H1 (cell line): ENCODE data around the gene SBK2.

Source experiments
- BACH1 ChIP-seq: IDR thresholded peaks from 2 replicates; pipeline ENCODE4 v1.6.1; 2012; ENCODE audit warnings: low read length, improper control_type of control experiment
- CTCF ChIP-seq, 3 experiments: IDR thresholded peaks; 1 replicate in 2 of 3; 2 replicates in 1 of 3; pipeline versions ENCODE4 v1.5.1 to v1.6.1; 2011; ENCODE audit warnings: low read length in 3 of 3, mild to moderate bottlenecking in 3 of 3, inconsistent platforms in 2 of 3, low read depth in 1 of 3, moderate library complexity in 1 of 3; ENCODE audit not compliant: insufficient read depth in 1 of 3; ENCODE audit errors: control extremely low read depth in 1 of 3
- EP300 ChIP-seq, 2 experiments: IDR thresholded peaks; 1 replicate in 1 of 2; 2 replicates in 1 of 2; pipeline ENCODE4 v1.6.1; 2011 to 2012; ENCODE audit warnings: low read depth in 2 of 2, low read length in 2 of 2, mild to moderate bottlenecking in 2 of 2, borderline replicate concordance in 1 of 2, inconsistent platforms in 1 of 2, moderate library complexity in 1 of 2
- NRF1 ChIP-seq: IDR thresholded peaks from 2 replicates; pipeline ENCODE4 v1.6.1; 2011; ENCODE audit warnings: mild to moderate bottlenecking, low read depth, low read length, improper control_type of control experiment
- POLR2A ChIP-seq, 2 experiments: IDR thresholded peaks; 1 replicate in 1 of 2; 2 replicates in 1 of 2; pipeline ENCODE4 v1.6.1; 2011; ENCODE audit warnings: low read depth in 2 of 2, low read length in 2 of 2, mild to moderate bottlenecking in 2 of 2; ENCODE audit errors: control extremely low read depth in 1 of 2
- POLR2AphosphoS5 ChIP-seq: IDR thresholded peaks from 2 replicates; pipeline ENCODE4 v1.6.1; 2011; ENCODE audit warnings: low read depth, low read length
- SAP30 ChIP-seq: fragments of 300-600 bp; sonication (generic); IDR thresholded peaks from 2 replicates; pipeline ENCODE4 v1.7.1; 2012; ENCODE audit warnings: low read length, moderate library complexity, mild to moderate bottlenecking, inconsistent platforms; ENCODE audit not compliant: insufficient read depth, insufficient replicate concordance
- SP1 ChIP-seq: IDR thresholded peaks from 2 replicates; pipeline ENCODE4 v1.6.1; 2011; ENCODE audit warnings: low read depth, low read length
- SUZ12 ChIP-seq: fragments of 200-600 bp; sonication (generic); IDR thresholded peaks from 2 replicates; pipeline ENCODE4 v1.6.1; 2012; ENCODE audit warnings: mild to moderate bottlenecking, inconsistent platforms, low read length, moderate library complexity, mixed read lengths
- TAF1 ChIP-seq: IDR thresholded peaks from 2 replicates; pipeline ENCODE4 v1.6.1; 2011; ENCODE audit warnings: mild to moderate bottlenecking, low read depth, low read length
- TBP ChIP-seq: IDR thresholded peaks from 2 replicates; pipeline ENCODE4 v1.6.1; 2011; ENCODE audit warnings: low read depth, low read length, improper control_type of control experiment
- ZNF274 ChIP-seq: IDR thresholded peaks from 2 replicates; pipeline ENCODE4 v1.7.0; 2012; ENCODE audit warnings: low read length, borderline replicate concordance; ENCODE audit errors: extremely low read depth
- TF ChIP-seq, protein P1 (sequence below): IDR thresholded peaks from 2 replicates; pipeline ENCODE4 v1.6.1; 2012; ENCODE audit warnings: inconsistent platforms

GRCh38 chr19:55528030-55528803 is 8.7 kb downstream of the SBK2 start:
- TF ChIP-seq BACH1, result no peak
- no peak for TF ChIP-seq CTCF (IDR thresholded peaks at IDR 0.05; ENCODE audit: control extremely low read depth in 1 of 3, insufficient read depth in 1 of 3, low read depth in 1 of 3, low read length in 3 of 3)
- TF ChIP-seq EP300 (IDR thresholded peaks at IDR 0.05; ENCODE audit: borderline replicate concordance in 1 of 2, low read depth in 2 of 2, low read length in 2 of 2), result no peak
- TF ChIP-seq POLR2A (IDR thresholded peaks at IDR 0.05; ENCODE audit: control extremely low read depth in 1 of 2, low read depth in 2 of 2, low read length in 2 of 2), result no peak
- no peak for TF ChIP-seq TBP
- TF ChIP-seq SP1, result no peak
- TF ChIP-seq, protein P1, sequence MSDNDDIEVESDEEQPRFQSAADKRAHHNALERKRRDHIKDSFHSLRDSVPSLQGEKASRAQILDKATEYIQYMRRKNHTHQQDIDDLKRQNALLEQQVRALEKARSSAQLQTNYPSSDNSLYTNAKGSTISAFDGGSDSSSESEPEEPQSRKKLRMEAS, result no peak
- no peak for TF ChIP-seq SAP30
- TF ChIP-seq SUZ12, result no peak
- TF ChIP-seq POLR2AphosphoS5, result no peak
- no peak for TF ChIP-seq TAF1
- no peak for TF ChIP-seq NRF1
- no peak for TF ChIP-seq ZNF274
